ENCODE measurements around the gene SLC31A2. TPM values are rescaled to one million over a fixed set of nuclear protein-coding genes. Genes with fewer than 3 reads are reported as not detected.

SLC31A2 gene
- total and polyA plus RNA-seq, 4 donors: 11.2 to 63.6 (median 24.2) TPM

Other genes with a start within 250 kb of the SLC31A2 start
- 1 to 10 TPM in 1 of 2 donors, under 1 TPM in 1; 0.74 to 2.2 TPM for gene ZNF883, start 138.8 kb upstream of the SLC31A2 start, total RNA-seq
- under 1 TPM; 0.26 to 0.49 TPM for gene ZNF883, start 138.8 kb upstream of the SLC31A2 start, polyA plus RNA-seq
- gene ZFP37, start 94.3 kb upstream of the SLC31A2 start, total RNA-seq: 1 to 10 TPM; 2.4 to 8.6 TPM
- 1 to 10 TPM in 1 of 2 donors, under 1 TPM in 1; 0.43 to 1.0 TPM for gene ZFP37, start 94.3 kb upstream of the SLC31A2 start, polyA plus RNA-seq
- 10 to 100 TPM; 43.2 to 45.0 TPM for gene FKBP15, start 70.3 kb downstream of the SLC31A2 start, total RNA-seq
- 10 to 100 TPM; 18.2 to 47.0 TPM for gene FKBP15, start 70.3 kb downstream of the SLC31A2 start, polyA plus RNA-seq
- gene SLC31A1, start 70.5 kb downstream of the SLC31A2 start, total RNA-seq: 10 to 100 TPM; 13.9 to 39.3 TPM
- 10 to 100 TPM; 14.3 to 22.0 TPM for gene SLC31A1, start 70.5 kb downstream of the SLC31A2 start, polyA plus RNA-seq
- 10 to 100 TPM; 19.0 to 22.8 TPM for gene CDC26, start 124.6 kb downstream of the SLC31A2 start, total RNA-seq
- gene CDC26, start 124.6 kb downstream of the SLC31A2 start, polyA plus RNA-seq: 10 to 100 TPM; 24.8 to 41.8 TPM
- 10 to 100 TPM; 17.3 to 20.6 TPM for gene PRPF4, start 124.7 kb downstream of the SLC31A2 start, total RNA-seq
- 10 to 100 TPM in 1 of 2 donors, 1 to 10 TPM in 1; 7.5 to 17.4 TPM for gene PRPF4, start 124.7 kb downstream of the SLC31A2 start, polyA plus RNA-seq
- gene RNF183, start 152.4 kb downstream of the SLC31A2 start, total RNA-seq: under 1 TPM; 0.25 to 0.88 TPM
- gene RNF183, start 152.4 kb downstream of the SLC31A2 start, polyA plus RNA-seq: 1 to 10 TPM in 1 of 2 donors, under 1 TPM in 1; 0.12 to 1.1 TPM
- gene WDR31, start 189.3 kb downstream of the SLC31A2 start, total RNA-seq: 1 to 10 TPM; 6.2 to 7.0 TPM
- 1 to 10 TPM; 1.8 TPM for gene WDR31, start 189.3 kb downstream of the SLC31A2 start, polyA plus RNA-seq
- 10 to 100 TPM in 1 of 2 donors, 1 to 10 TPM in 1; 8.8 to 12.7 TPM for gene BSPRY, start 198.5 kb downstream of the SLC31A2 start, total RNA-seq
- gene BSPRY, start 198.5 kb downstream of the SLC31A2 start, polyA plus RNA-seq: 10 to 100 TPM in 1 of 2 donors, 1 to 10 TPM in 1; 9.2 to 12.7 TPM
- 10 to 100 TPM; 17.0 to 20.9 TPM for gene HDHD3, start 226.0 kb downstream of the SLC31A2 start, total RNA-seq
- gene HDHD3, start 226.0 kb downstream of the SLC31A2 start, polyA plus RNA-seq: 10 to 100 TPM; 17.0 to 21.1 TPM

Measured in lung (tissue), 4 donors.